GM18951 (cell line): Measurements from ENCODE around the gene RUNDC1.
"Not testable (repeated sequence)": the region's sequence is repeated elsewhere in the genome, so short reads cannot be mapped to it uniquely, and the experiment has no call there.

ENCODE experiments used
- POLR2A ChIP-seq: IDR thresholded peaks from 4 replicates; pipeline ENCODE4 v1.6.1; 2011; ENCODE audit warnings: mild to moderate bottlenecking; ENCODE audit not compliant: insufficient read length, insufficient read depth; ENCODE audit errors: extremely low read depth
- in situ Hi-C: fragments of 300-500 bp; cut with MboI; formaldehyde crosslinking; loops from one replicate; pipeline ENCODE4 v1.12.0; 2022; ENCODE audit warnings: low sequenced_read_pairs, mixed read lengths, inconsistent platforms; ENCODE audit not compliant: unreplicated experiment

Gene RUNDC1

DNA sequence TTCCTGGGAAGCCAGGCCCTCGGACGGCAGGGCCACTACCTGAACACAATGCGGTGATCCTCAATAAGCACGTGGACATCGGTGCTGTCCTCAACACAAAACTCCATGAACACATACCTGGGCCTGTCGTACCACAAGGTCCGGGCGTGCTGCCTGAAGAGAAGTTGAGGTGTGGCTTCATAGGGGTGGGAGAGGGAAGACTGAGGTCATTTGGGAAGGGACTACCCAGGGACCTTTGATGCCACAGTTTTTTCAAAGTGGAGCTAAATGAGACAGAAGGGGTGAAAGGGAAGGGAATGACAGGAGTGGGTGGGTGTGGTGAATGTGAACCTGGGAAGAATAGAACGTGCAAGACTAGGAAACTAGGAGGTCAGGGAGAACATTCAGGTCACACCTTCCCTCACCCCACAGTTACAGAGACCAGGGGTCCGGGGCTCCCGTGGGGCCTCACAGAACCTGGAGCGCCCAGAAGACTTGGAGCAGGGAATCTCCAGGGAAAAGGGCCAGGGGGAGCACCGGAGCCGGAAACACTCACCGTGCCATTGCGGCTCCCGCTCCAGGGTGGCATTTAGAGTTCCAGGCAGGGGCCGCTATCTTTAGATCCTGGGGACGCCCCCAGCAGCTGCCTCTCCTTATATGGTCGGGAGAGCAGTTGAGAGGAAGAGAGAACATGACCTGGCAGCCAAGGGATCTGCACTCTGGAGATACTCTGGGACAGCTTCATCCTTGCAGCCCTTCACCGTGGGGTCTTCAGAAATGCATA lies 673 bp upstream of the RUNDC1 start, which contains the start of gene PTGES3L:
Gene PTGES3L, minus strand, starts transcription at position 570 of the 763 bp plus-strand sequence. Its CDS starts 27 bp downstream, at position 543.
- no peak for TF ChIP-seq POLR2A
- in situ Hi-C loops: no loop called here

DNA sequence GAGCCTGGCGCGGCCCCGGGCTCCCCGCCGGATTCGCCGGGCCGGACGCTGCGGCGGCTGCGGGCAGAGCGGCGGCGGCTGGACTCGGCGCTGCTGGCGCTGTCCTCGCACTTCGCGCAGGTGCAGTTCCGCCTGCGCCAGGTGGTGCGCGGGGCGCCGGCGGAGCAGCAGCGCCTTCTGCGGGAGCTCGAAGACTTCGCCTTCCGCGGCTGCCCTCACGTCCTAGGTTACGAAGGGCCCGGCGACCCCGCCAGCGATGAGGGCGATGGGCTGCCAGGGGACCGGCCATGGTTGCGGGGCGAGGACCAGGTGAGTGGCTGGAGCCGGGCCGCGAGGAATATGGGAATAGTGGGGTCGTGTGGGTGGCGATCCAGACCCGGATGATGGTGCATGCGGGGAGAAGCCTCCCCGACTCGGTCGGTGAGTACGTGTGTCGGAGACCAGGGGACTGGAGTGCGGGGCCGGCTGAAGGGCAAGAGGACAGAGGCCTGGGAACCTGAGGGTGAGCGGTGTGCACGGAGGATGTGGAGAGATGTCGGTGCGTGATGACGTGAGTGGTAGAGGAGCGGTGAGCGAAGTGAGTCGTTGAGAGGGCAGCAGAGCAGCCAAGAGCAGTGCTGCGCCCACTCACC lies 517 bp downstream of the RUNDC1 start:
- TF ChIP-seq POLR2A: no peak
- in situ Hi-C loops: no loop called here

GRCh38 chr17:42982266-42982665 lies 1.9 kb downstream of the RUNDC1 start:
- in situ Hi-C loops: no loop called here

GRCh38 chr17:42985225-42985624 lies 4.9 kb downstream of the RUNDC1 start:
- TF ChIP-seq POLR2A: no peak
- in situ Hi-C loops: no loop called here

More at GRCh38 chr17:42982266-42982665, 1.9 kb downstream of the RUNDC1 start:
- no peak for TF ChIP-seq POLR2A

DNA sequence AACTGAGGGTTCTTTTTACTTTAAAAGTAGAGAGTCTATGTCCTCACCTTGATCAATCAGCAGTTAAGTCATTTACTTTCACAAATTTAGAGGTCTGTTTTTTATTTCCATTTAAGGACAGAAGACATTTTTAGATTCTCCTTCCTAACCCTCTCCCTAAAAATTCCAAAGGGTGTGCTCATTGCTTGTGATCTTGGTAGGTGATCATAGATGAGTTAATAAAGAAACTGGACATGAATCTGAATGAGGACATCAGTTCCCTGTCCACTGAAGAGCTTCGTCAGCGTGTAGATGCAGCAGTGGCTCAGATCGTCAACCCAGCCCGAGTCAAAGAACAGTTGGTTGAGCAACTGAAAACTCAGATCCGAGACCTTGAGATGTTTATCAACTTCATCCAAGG lies 8.8 kb downstream of the RUNDC1 start:
- in situ Hi-C loops: no loop called here
- no peak for TF ChIP-seq POLR2A

DNA sequence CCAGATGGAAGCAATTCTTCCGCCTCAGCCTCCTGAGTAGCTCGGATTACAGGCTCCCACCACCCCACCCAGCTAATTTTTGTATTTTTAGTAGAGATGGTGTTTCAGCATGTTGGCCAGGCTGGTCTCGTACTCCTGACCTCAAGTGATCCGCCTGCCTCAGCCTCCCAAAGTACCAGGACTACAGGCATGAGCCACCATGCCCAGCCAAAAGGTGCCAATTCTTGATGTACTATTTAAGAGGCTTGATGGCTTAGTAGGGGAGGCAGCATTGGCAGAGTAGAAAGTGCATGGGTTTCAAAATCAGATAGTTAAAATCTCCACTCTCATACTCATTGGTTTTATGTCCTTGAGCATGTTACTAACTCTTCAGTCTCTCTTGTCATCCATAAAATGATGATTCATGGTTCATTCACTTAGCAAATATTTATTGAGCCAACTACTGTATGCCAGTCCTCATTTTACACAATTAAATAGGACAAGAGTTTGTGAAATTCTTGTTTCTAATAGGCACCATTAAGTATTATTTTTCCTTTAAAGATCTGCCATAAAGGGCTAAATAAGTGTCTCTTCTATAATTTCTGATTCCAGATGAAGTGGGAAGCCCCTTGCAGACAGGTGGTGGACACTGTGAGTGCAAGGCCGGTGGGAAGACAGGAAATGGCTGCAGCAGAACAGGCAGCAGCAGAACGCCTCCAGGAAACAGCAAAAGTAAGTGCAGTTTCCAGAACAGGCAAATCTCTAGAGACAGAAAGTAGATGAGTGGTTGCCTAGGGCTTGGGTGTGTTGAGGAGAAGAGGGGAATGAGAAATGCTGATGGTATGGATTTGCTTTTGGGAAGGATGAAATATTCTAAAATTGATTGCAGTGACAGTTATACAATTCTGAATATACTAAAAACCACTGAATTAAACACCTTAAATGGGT lies 9.6 kb downstream of the RUNDC1 start:
- TF ChIP-seq POLR2A: no peak
- in situ Hi-C loops: no loop called here

- in situ Hi-C loops: no loop called here
- no peak for TF ChIP-seq POLR2A
Observed at GRCh38 chr17:42991471-42991870, 11.1 kb downstream of the RUNDC1 start.

DNA sequence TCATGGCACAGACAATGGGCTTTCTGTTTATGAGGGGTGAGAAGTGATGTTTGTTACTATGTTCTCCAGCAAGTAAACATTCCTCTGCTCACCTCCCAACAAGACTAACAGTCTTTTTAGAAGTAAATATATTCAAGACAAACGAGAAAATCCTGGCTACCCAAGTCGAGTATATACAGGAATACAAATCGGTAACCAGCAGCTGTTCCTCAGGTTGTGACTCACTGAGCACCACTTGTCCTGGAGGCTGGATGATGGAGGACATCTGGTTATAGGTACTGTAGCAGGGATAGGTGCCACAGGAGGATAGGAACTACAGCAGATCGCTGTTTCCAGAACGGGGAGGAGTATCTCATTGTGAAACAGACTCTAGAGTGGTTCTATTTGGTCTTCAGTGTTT lies 12.5 kb downstream of the RUNDC1 start:
- in situ Hi-C loops: no loop called here
- no peak for TF ChIP-seq POLR2A

- in situ Hi-C loops: not testable (repeated sequence)
Observed at GRCh38 chr17:42993913-42994312, 13.5 kb downstream of the RUNDC1 start.

GRCh38 chr17:42997390-42997983 lies 17.1 kb downstream of the RUNDC1 start:
- no peak for TF ChIP-seq POLR2A
- in situ Hi-C loops: no loop called here

DNA sequence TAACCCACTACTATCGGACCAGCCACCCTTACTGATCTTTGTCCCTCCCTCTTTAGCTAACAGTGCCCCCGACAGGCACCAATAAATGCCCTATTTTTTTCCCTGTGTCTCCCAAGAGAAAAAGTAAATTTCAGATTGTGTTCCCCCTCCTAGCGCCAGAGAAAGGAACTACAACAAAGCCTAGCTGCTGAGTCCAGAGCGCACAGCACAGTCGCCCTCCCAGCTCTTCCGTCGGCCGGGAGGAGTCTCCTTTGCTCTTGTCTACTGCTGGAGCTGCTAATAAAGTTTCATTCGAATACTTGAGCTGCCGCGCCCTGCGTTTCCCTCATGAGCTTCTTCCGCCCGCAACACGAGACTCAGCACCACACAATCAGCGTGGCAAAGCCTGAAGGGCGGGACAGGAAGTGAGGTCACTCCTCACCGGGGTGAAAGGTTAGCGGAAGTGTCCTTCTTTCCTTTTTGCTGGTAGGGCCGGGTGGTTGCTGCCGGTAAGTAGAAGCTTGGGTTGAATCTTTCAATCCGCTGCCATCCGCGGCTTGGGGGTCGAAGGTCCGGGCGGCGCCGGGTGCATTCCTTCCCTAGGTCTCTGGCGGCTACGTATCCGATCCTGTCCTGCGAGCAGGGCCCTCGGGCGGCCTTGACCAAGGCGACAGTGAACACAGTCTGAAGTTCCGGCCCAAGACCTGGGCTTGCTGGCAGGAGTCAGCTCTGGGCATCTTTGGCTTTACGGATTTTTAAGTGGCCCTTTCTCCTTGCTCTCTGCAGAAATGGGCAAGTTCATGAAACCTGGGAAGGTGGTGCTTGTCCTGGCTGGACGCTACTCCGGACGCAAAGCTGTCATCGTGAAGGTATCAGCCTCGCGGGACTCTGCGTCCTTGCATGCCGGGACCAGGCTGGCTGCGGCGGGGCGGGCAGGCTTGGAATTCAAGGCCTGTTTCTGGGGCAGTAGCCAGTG lies 17.9 kb downstream of the RUNDC1 start, which contains the start of gene RPL27:
Gene RPL27, plus strand, starts transcription at position 436 of the 955 bp plus-strand sequence. Its CDS starts 332 bp downstream, at position 768.
- TF ChIP-seq POLR2A: peak; percentile 91
- in situ Hi-C loops: no loop called here

DNA sequence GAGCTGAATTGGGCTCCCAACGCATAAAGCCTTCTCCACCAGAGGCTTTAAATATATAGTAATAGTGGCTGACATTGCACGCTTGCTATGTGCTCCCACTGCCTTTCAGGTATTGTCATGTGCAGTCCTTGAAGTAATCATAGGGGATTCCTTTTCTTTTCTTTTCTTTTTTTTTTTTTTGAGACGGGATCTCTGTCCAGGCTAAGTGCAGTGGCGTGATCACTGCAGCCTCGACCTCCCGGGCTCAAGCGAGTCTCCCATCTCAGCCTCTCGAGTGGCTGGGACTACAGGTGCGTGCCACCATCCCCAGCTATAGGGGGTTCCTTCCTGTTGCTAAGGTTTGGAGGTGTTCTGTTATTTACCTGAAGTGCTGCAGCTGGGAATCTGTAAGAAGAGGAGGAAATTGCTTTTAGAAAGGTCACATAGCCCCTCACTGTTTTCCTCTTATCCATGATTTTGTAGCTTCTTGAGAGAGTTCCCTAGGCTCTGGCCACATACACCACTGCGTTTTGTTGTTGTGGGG lies 18.7 kb downstream of the RUNDC1 start:
- in situ Hi-C loops: no loop called here
- no peak for TF ChIP-seq POLR2A

GRCh38 chr17:43000894-43001293 lies 20.5 kb downstream of the RUNDC1 start:
- in situ Hi-C loops: not testable (repeated sequence)
